Neural crest cell (in vitro differentiated cells): Measurements from ENCODE around the gene HNRNPD. TPM values are rescaled to one million over a fixed set of nuclear protein-coding genes. Genes with fewer than 3 reads are reported as not detected.

ENCODE experiments used
- DNase-seq: peaks from one replicate; pipeline ENCODE4 v3.0.0; 2021; ENCODE audit warnings: low read depth, mixed read lengths, low spot score
- H3K27ac Mint-ChIP-seq: one replicate; pipeline ENCODE4 v1.8.0; 2021; ENCODE audit warnings: mild to moderate bottlenecking, mixed read lengths; ENCODE audit not compliant: unreplicated experiment
- H3K27me3 Mint-ChIP-seq: 2 replicates; pipeline ENCODE4 v1.8.0; 2021; ENCODE audit warnings: low read depth, mild to moderate bottlenecking, mixed read lengths
- H3K36me3 Mint-ChIP-seq: 2 replicates; pipeline ENCODE4 v1.8.0; 2021; ENCODE audit warnings: low read depth, mild to moderate bottlenecking, mixed read lengths
- H3K4me1 Mint-ChIP-seq: 2 replicates; pipeline ENCODE4 v1.8.0; 2021; ENCODE audit warnings: mixed read lengths
- H3K4me3 Mint-ChIP-seq: one replicate; pipeline ENCODE4 v1.8.0; 2021; ENCODE audit warnings: mild to moderate bottlenecking, mixed read lengths
- H3K9me3 Mint-ChIP-seq: 2 replicates; pipeline ENCODE4 v1.8.0; 2021; ENCODE audit warnings: mixed read lengths
- total RNA-seq: library from RNA; stranded (reverse); gene quantifications from 2 replicates; pipeline ENCODE4 v1.2.1, GENCODE V29; 2021
- TF ChIP-seq, protein P1 (sequence below): fragments of 200-600 bp; sonication (generic); conservative IDR thresholded peaks from 2 replicates; pipeline ENCODE4 v1.5.0; 2021; ENCODE audit warnings: antibody characterized with exemption, mild to moderate bottlenecking

The HNRNPD gene
- total RNA-seq, 1 donor from 2014 or later: 610 TPM

DNA sequence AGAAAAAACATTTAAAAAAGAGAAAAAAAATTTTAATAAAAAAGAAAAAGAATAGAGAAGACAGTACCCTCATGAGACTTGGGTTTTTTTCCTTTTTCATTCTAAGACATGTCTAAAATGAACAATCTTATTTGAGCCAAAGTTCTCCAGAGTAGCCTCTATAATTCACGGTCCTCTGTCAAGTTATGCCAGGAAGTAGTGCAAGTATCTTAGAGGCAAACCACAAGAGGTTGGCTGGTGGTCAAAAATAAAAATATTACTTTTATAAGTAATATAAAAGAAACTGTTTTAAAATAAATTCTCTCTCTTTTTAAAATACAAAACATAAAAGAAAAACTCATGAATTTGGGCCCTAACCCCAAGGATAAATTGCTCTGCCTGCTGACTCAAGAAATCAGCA is 29.9 kb upstream of the HNRNPD start:
- H3K27ac Mint-ChIP-seq: no peak overlapping the region
- TF ChIP-seq, protein P1, sequence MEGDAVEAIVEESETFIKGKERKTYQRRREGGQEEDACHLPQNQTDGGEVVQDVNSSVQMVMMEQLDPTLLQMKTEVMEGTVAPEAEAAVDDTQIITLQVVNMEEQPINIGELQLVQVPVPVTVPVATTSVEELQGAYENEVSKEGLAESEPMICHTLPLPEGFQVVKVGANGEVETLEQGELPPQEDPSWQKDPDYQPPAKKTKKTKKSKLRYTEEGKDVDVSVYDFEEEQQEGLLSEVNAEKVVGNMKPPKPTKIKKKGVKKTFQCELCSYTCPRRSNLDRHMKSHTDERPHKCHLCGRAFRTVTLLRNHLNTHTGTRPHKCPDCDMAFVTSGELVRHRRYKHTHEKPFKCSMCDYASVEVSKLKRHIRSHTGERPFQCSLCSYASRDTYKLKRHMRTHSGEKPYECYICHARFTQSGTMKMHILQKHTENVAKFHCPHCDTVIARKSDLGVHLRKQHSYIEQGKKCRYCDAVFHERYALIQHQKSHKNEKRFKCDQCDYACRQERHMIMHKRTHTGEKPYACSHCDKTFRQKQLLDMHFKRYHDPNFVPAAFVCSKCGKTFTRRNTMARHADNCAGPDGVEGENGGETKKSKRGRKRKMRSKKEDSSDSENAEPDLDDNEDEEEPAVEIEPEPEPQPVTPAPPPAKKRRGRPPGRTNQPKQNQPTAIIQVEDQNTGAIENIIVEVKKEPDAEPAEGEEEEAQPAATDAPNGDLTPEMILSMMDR: no peak
- H3K9me3 Mint-ChIP-seq: no peaks in the 10 kb centered on the region
- H3K36me3 Mint-ChIP-seq: no peaks in the 10 kb centered on the region
- no peak overlapping the region for H3K4me3 Mint-ChIP-seq
- H3K4me1 Mint-ChIP-seq: no peaks in the 10 kb centered on the region
- DNase-seq: no peak
- no peaks in the 10 kb centered on the region for H3K27me3 Mint-ChIP-seq

DNA sequence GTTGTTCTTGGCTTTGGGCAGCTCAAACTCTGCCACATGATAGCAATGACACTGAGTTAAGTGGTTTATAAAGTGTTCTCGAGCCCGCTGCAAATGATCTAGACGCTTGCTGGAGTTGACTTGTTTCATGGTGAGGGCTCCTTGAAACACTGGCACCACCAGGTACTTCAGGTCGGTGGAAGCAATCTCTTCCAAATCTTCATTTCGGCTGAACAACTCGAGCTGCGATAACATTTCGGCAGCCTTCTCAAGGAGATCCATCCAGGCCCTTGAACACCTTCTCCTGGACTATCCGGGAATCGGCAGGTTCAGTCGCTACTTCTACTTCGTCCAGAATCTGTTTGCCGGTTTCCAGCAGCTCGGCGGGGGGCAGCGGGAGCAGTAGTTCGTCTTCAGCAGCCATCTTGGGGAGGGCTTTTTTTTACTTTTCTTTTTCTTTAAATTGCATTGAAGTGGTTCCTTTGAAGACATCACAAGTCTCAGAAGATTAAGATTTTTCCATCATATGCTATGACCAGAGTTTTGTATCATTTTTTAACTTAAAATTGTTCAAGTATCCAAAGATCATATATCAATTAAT is 28.5 kb upstream of the HNRNPD start:
- Mint-ChIP-seq H3K36me3 (peaks cover 3% of the 10 kb centered on the region), H3K4me3 (no peak overlapping the region), H3K4me1 (no peaks in the 10 kb centered on the region), H3K27ac (no peak overlapping the region), H3K27me3 (no peaks in the 10 kb centered on the region), H3K9me3 (no peaks in the 10 kb centered on the region)
- DNase-seq: no peak
- TF ChIP-seq, protein P1: no peak

DNA sequence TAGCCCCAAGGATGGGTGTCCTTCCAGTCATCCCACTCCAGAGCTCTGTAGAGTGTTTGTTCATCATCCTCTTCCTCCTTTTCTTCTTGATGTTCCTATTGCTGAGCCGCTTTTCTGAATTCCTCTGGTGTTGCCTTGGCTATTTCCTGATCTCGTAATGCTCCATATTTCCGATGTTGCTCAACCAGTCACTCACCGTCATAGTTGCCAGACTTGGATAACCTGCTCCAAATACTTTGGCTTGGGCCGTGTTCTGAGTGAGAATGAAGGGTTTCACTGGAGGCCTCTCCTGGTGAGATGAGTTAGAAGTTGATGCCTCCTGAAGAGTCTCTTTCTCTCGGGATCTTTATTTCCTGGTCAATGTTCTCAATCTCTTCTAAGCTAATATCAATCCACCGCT is 27.8 kb upstream of the HNRNPD start:
- H3K27me3 Mint-ChIP-seq: no peaks in the 10 kb centered on the region
- H3K27ac Mint-ChIP-seq: no peak overlapping the region
- no peaks in the 10 kb centered on the region for H3K9me3 Mint-ChIP-seq
- H3K4me1 Mint-ChIP-seq: no peaks in the 10 kb centered on the region
- DNase-seq: no peak
- H3K4me3 Mint-ChIP-seq: no peak overlapping the region
- TF ChIP-seq, protein P1: no peak
- peaks cover 3% of the 10 kb centered on the region for H3K36me3 Mint-ChIP-seq

DNA sequence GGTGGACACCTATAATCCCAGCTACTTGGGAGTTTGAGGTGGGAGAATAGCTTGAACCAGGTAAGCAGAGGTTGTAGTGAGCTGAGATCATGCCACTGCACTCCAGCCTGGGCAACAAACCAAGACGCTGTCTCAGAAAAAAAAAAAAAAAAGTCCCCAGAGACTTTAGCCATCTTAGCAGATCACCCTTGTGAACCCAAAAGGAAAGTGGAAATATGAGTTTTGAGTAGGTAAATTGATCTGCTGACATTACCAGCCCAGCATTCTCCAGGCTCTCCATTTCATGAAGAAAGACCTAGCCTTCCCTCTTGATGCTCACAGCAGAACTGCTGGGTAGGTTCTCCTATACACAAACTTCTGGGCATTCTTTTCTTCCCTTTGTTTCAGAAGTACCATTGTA is 24.5 kb upstream of the HNRNPD start:
- Mint-ChIP-seq H3K27me3 (no peaks in the 10 kb centered on the region), H3K9me3 (no peaks in the 10 kb centered on the region), H3K4me3 (no peak overlapping the region), H3K4me1 (no peaks in the 10 kb centered on the region), H3K27ac (peak overlapping the region; percentile 8), H3K36me3 (peaks cover 3% of the 10 kb centered on the region)
- TF ChIP-seq, protein P1: no peak
- no peak for DNase-seq

DNA sequence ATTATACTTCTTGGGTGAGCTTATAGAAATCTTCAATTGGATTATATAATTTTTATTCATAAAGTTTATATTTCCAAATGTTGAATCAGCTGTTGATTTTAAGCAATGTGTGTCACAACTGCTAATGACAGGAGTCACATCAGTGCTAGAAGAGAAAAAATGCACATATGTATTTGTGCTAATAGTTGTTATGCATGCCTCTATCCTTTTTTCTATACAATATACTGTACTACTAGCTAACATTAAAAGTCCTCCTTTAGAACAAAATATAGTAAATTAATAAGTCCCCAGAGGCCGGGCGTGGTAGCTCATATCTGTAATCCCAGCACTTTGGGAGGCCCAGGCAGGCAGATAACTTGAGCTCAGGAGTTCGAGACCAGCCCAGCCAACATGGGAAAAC is 23.7 kb upstream of the HNRNPD start:
- Mint-ChIP-seq H3K4me1 (no peaks in the 10 kb centered on the region), H3K27me3 (no peaks in the 10 kb centered on the region), H3K9me3 (no peaks in the 10 kb centered on the region), H3K27ac (no peak overlapping the region), H3K4me3 (no peak overlapping the region), H3K36me3 (peaks cover 3% of the 10 kb centered on the region)
- TF ChIP-seq, protein P1: no peak
- no peak for DNase-seq
